ENCODE results near the gene NABP1.

- TF ChIP-seq EZH2 (IDR thresholded peaks at IDR 0.05; ENCODE audit: insufficient read depth, poor library complexity, severe bottlenecking) (no peak), EZH2phosphoT487 (IDR thresholded peaks at IDR 0.05; ENCODE audit: insufficient read depth, low read depth) (no peak)
Measured at GRCh38 chr2:191664823-191665677, 12.9 kb upstream of the NABP1 start.
